Measurements from ENCODE around the gene KCNJ1. TPM values are rescaled to one million over a fixed set of nuclear protein-coding genes. Genes with fewer than 3 reads are reported as not detected.

Gene KCNJ1
- total and polyA plus RNA-seq, 2 donors (not counting 3 experiments of a cell fraction or from before 2014, with no cell fraction given), result not detected

DNA sequence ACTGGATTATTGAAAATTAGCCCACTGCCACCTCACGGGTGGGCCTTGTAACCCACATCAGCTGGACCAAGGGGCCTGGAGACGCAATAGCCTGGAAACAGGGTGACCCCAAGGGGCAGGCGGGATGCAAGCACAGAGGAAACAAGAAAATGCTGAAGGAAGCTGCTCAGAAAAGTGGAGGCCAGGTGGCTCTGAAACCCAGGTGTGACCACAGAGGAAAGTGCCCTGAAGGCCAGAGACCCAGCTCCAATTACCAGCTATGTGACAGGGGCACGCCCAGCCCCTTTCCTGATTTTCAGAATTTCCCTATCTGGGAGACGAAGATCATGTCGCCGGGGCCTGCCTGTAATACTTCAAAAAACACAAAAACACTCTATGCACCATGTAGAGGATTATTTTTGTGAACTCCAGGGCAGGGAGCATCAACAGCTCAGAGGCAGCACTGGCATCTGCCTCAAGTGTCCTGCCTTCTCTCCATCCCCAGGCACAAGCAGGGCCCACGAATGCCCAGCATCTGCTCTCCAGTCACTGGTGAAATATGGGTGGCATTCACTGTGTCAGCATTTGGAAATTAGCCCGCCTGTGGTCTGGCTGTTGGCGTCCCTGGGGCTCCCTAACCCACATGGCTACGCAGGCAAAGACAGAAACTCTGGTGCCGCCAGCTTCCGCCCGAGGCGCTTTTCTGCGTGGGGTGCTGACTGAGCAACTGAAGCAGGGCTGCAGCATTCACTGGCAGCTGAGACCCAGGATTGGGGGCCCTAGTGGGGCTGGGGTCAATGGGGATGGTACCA, 6.3 kb downstream of the KCNJ1 start:
- H3K9me3 ChIP-seq (replicated peaks; ENCODE audit: control insufficient read depth, insufficient read depth, low read length), result no peaks in the 10 kb centered on the region
- DNase-seq (ENCODE audit: low read depth, low spot score) (no peak), FAIRE-seq (no peak)
- no peak overlapping the region for H3K4me3 ChIP-seq (replicated peaks in 1 of 3; ENCODE audit: insufficient read depth in 1 of 3, low read depth in 1 of 3, low read length in 3 of 3)
- no peaks in the 10 kb centered on the region for H4K20me1 ChIP-seq (replicated peaks; ENCODE audit: control insufficient read depth, extremely low read depth, insufficient read depth, low read length)
- H3K36me3 ChIP-seq (ENCODE audit: control insufficient read depth in 2 of 2, extremely low read depth in 1 of 2, insufficient read depth in 2 of 2, low read length in 2 of 2), result no peaks in the 10 kb centered on the region
- BruUV-seq (replicated peaks), result no TSS peak
- CTCF ChIA-PET, result interaction anchor here (1.2 to 2.4 kb wide), 3 partner anchors 11 to 703 kb away, joined by 3 to 13 read pairs (median 3); no protein-coding TSS in a partner anchor
- intact Hi-C loops (cut with micrococcal nuclease) (loop anchor here (1.0 to 2.0 kb wide), 2 partner anchors 58 to 830 kb away; no protein-coding TSS in a partner anchor), dilution Hi-C loops (cut with MboI; ENCODE audit: extremely low pct_ligation_motif_present, low sequenced_read_pairs) (no loop called here)
- H3K4me1 ChIP-seq (ENCODE audit: control insufficient read depth, extremely low read depth, insufficient read depth, low read length), result peaks cover 2% of the 10 kb centered on the region
- no peak overlapping the region for H2AFZ ChIP-seq (ENCODE audit: low read depth, low read length)
- no peak overlapping the region for H3K9ac ChIP-seq (replicated peaks; ENCODE audit: extremely low read depth, insufficient read depth, low read length)
- no peaks in the 10 kb centered on the region for H3K79me2 ChIP-seq (ENCODE audit: control insufficient read depth, insufficient read depth, low read length)
- no peak overlapping the region for H3K27ac ChIP-seq (ENCODE audit: insufficient read depth, low read depth, low read length)
- no peak overlapping the region for H3K4me2 ChIP-seq (ENCODE audit: insufficient read depth, low read length)
- POLR2A ChIA-PET, result no interaction called here
- H3K27me3 ChIP-seq (ENCODE audit: control insufficient read depth in 2 of 2, insufficient read depth in 2 of 2, low read length in 2 of 2), result no peaks in the 10 kb centered on the region
- no peaks in the 10 kb centered on the region for H3K9me1 ChIP-seq (replicated peaks; ENCODE audit: control insufficient read depth, extremely low read depth, insufficient read depth, low read length)
- TF ChIP-seq JUN (IDR thresholded peaks at IDR 0.05; ENCODE audit: borderline replicate concordance, insufficient read depth, insufficient read length, low read depth) (no peak), POLR2AphosphoS5 (IDR thresholded peaks at IDR 0.05; ENCODE audit: insufficient read depth, low read depth, low read length) (no peak), GATA2 (IDR thresholded peaks at IDR 0.05; ENCODE audit: insufficient read depth, insufficient read length, low read depth, low read length) (no peak), EZH2 (IDR thresholded peaks at IDR 0.05; ENCODE audit: borderline replicate concordance, low read depth, low read length, severe bottlenecking) (no peak), FOS (IDR thresholded peaks at IDR 0.05; ENCODE audit: borderline replicate concordance, insufficient read depth, low read length) (no peak), MYC (IDR thresholded peaks at IDR 0.05; ENCODE audit: low read depth, low read length) (no peak), POLR2A (IDR thresholded peaks at IDR 0.05; ENCODE audit: low read depth, low read length) (no peak)
- TF ChIP-seq, protein P1, sequence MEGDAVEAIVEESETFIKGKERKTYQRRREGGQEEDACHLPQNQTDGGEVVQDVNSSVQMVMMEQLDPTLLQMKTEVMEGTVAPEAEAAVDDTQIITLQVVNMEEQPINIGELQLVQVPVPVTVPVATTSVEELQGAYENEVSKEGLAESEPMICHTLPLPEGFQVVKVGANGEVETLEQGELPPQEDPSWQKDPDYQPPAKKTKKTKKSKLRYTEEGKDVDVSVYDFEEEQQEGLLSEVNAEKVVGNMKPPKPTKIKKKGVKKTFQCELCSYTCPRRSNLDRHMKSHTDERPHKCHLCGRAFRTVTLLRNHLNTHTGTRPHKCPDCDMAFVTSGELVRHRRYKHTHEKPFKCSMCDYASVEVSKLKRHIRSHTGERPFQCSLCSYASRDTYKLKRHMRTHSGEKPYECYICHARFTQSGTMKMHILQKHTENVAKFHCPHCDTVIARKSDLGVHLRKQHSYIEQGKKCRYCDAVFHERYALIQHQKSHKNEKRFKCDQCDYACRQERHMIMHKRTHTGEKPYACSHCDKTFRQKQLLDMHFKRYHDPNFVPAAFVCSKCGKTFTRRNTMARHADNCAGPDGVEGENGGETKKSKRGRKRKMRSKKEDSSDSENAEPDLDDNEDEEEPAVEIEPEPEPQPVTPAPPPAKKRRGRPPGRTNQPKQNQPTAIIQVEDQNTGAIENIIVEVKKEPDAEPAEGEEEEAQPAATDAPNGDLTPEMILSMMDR (IDR thresholded peaks at IDR 0.05; ENCODE audit: extremely low read depth in 1 of 2, insufficient read depth in 1 of 2, low read depth in 1 of 2, low read length in 2 of 2), result no peak
- TF ChIP-seq, protein P2, sequence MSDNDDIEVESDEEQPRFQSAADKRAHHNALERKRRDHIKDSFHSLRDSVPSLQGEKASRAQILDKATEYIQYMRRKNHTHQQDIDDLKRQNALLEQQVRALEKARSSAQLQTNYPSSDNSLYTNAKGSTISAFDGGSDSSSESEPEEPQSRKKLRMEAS (IDR thresholded peaks at IDR 0.05; ENCODE audit: insufficient read depth, insufficient read length), result no peak
